Memory B cell (primary cell): ENCODE data around the gene PLD4.

ENCODE experiments used
- ATAC-seq: fragments of 150-1000 bp; cut with Tn5 transposase; 2 replicates; pipeline ENCODE4 v1.10.0; 2021; ENCODE audit warnings: low read depth, mild to moderate bottlenecking, moderate library complexity
- DNase-seq, 2 donors: peaks; one replicate each; pipeline ENCODE4 v3.0.0; 2022; ENCODE audit warnings: low spot score in 2 of 2
- H3K27ac Mint-ChIP-seq: one replicate; pipeline ENCODE4 v1.8.0; 2022; ENCODE audit warnings: mild to moderate bottlenecking, moderate library complexity, mixed read lengths
- H3K27me3 Mint-ChIP-seq: one replicate; pipeline ENCODE4 v1.8.0; 2022; ENCODE audit warnings: mixed read lengths
- H3K36me3 Mint-ChIP-seq: one replicate; pipeline ENCODE4 v1.8.0; 2022; ENCODE audit warnings: mild to moderate bottlenecking, mixed read lengths
- H3K4me1 Mint-ChIP-seq: one replicate; pipeline ENCODE4 v1.8.0; 2022; ENCODE audit warnings: mixed read lengths
- H3K4me3 Mint-ChIP-seq: one replicate; pipeline ENCODE4 v1.8.0; 2022; ENCODE audit warnings: mild to moderate bottlenecking, moderate library complexity, mixed read lengths
- H3K9me3 Mint-ChIP-seq: one replicate; pipeline ENCODE4 v1.8.0; 2022; ENCODE audit warnings: mixed read lengths

PLD4 gene

GRCh38 chr14:104933746-104934733, 9.4 kb downstream of the PLD4 start:
- Mint-ChIP-seq H3K4me1 (peaks cover 11% of the 10 kb centered on the region), H3K9me3 (no peaks in the 10 kb centered on the region), H3K36me3 (peaks cover 2% of the 10 kb centered on the region), H3K27me3 (peaks cover 2% of the 10 kb centered on the region), H3K4me3 (peak overlapping the region; percentile 66), H3K27ac (peak overlapping the region; percentile 72)
- no peak for DNase-seq
- ATAC-seq = no peak

GRCh38 chr14:104935026-104935650, 10.5 kb downstream of the PLD4 start:
- no peak overlapping the region for H3K4me3 Mint-ChIP-seq
- H3K9me3 Mint-ChIP-seq = no peaks in the 10 kb centered on the region
- ATAC-seq (no peak), DNase-seq (no peak)
- H3K27me3 Mint-ChIP-seq = peaks cover 2% of the 10 kb centered on the region
- peaks cover 9% of the 10 kb centered on the region for H3K4me1 Mint-ChIP-seq
- no peaks in the 10 kb centered on the region for H3K36me3 Mint-ChIP-seq
- H3K27ac Mint-ChIP-seq = no peak overlapping the region

- H3K9me3 Mint-ChIP-seq = no peaks in the 10 kb centered on the region
- no peaks in the 10 kb centered on the region for H3K36me3 Mint-ChIP-seq
- H3K27me3 Mint-ChIP-seq = peaks cover 2% of the 10 kb centered on the region
- no peak for ATAC-seq
- no peak overlapping the region for H3K4me3 Mint-ChIP-seq
- no peak for DNase-seq
- H3K27ac Mint-ChIP-seq = no peak overlapping the region
- peaks cover 8% of the 10 kb centered on the region for H3K4me1 Mint-ChIP-seq
Measured at GRCh38 chr14:104935955-104936354, 11.3 kb downstream of the PLD4 start.

GRCh38 chr14:104936361-104937155, 11.9 kb downstream of the PLD4 start:
- Mint-ChIP-seq H3K9me3 (no peaks in the 10 kb centered on the region), H3K36me3 (no peaks in the 10 kb centered on the region), H3K27ac (no peak overlapping the region), H3K27me3 (peaks cover 2% of the 10 kb centered on the region), H3K4me1 (peaks cover 8% of the 10 kb centered on the region), H3K4me3 (no peak overlapping the region)
- no peak for ATAC-seq
- no peak for DNase-seq

- DNase-seq = no peak
- Mint-ChIP-seq H3K27me3 (peaks cover 2% of the 10 kb centered on the region), H3K9me3 (no peaks in the 10 kb centered on the region), H3K4me3 (no peak overlapping the region), H3K4me1 (peaks cover 8% of the 10 kb centered on the region), H3K27ac (no peak overlapping the region), H3K36me3 (no peaks in the 10 kb centered on the region)
- ATAC-seq = no peak
Measured at GRCh38 chr14:104937161-104937560, 12.5 kb downstream of the PLD4 start.

GRCh38 chr14:104937694-104938365, 13.2 kb downstream of the PLD4 start:
- no peaks in the 10 kb centered on the region for H3K36me3 Mint-ChIP-seq
- H3K4me3 Mint-ChIP-seq = no peak overlapping the region
- ATAC-seq (no peak), DNase-seq (no peak)
- H3K9me3 Mint-ChIP-seq = no peaks in the 10 kb centered on the region
- H3K27me3 Mint-ChIP-seq = peaks cover 2% of the 10 kb centered on the region
- no peak overlapping the region for H3K27ac Mint-ChIP-seq
- peaks cover 8% of the 10 kb centered on the region for H3K4me1 Mint-ChIP-seq

- no peak for ATAC-seq
- H3K9me3 Mint-ChIP-seq = no peaks in the 10 kb centered on the region
- DNase-seq = no peak
Measured at GRCh38 chr14:104938436-104938835, 13.8 kb downstream of the PLD4 start.

GRCh38 chr14:104938960-104939359, 14.3 kb downstream of the PLD4 start:
- H3K4me3 Mint-ChIP-seq = no peak overlapping the region
- no peak for DNase-seq
- peaks cover 2% of the 10 kb centered on the region for H3K27me3 Mint-ChIP-seq
- no peak overlapping the region for H3K27ac Mint-ChIP-seq
- peaks cover 8% of the 10 kb centered on the region for H3K4me1 Mint-ChIP-seq
- no peaks in the 10 kb centered on the region for H3K36me3 Mint-ChIP-seq
- ATAC-seq = no peak
- no peaks in the 10 kb centered on the region for H3K9me3 Mint-ChIP-seq

More at GRCh38 chr14:104938436-104938835, 13.8 kb downstream of the PLD4 start:
- Mint-ChIP-seq H3K36me3 (no peaks in the 10 kb centered on the region), H3K27ac (no peak overlapping the region), H3K27me3 (peaks cover 2% of the 10 kb centered on the region), H3K4me3 (no peak overlapping the region), H3K4me1 (peaks cover 8% of the 10 kb centered on the region)

- Mint-ChIP-seq H3K27ac (no peak overlapping the region), H3K4me3 (no peak overlapping the region), H3K36me3 (no peaks in the 10 kb centered on the region), H3K4me1 (peaks cover 3% of the 10 kb centered on the region), H3K9me3 (no peaks in the 10 kb centered on the region), H3K27me3 (no peaks in the 10 kb centered on the region)
- DNase-seq = no peak
- ATAC-seq = no peak
Measured at GRCh38 chr14:104939666-104940410, 15.2 kb downstream of the PLD4 start.

GRCh38 chr14:104940526-104941150, 16.0 kb downstream of the PLD4 start:
- no peaks in the 10 kb centered on the region for H3K9me3 Mint-ChIP-seq
- no peak overlapping the region for H3K27ac Mint-ChIP-seq
- ATAC-seq = no peak
- no peak for DNase-seq
- H3K36me3 Mint-ChIP-seq = no peaks in the 10 kb centered on the region
- no peaks in the 10 kb centered on the region for H3K27me3 Mint-ChIP-seq
- H3K4me1 Mint-ChIP-seq = peaks cover 3% of the 10 kb centered on the region
- H3K4me3 Mint-ChIP-seq = no peak overlapping the region

GRCh38 chr14:104941508-104942365, 17.1 kb downstream of the PLD4 start:
- Mint-ChIP-seq H3K27me3 (no peaks in the 10 kb centered on the region), H3K4me1 (peaks cover 3% of the 10 kb centered on the region), H3K4me3 (no peak overlapping the region), H3K27ac (no peak overlapping the region), H3K36me3 (no peaks in the 10 kb centered on the region), H3K9me3 (no peaks in the 10 kb centered on the region)
- DNase-seq = no peak
- ATAC-seq = no peak

- Mint-ChIP-seq H3K27ac (no peak overlapping the region), H3K27me3 (no peaks in the 10 kb centered on the region), H3K9me3 (no peaks in the 10 kb centered on the region), H3K4me3 (no peak overlapping the region), H3K36me3 (no peaks in the 10 kb centered on the region), H3K4me1 (no peaks in the 10 kb centered on the region)
- no peak for ATAC-seq
- DNase-seq = no peak
Measured at GRCh38 chr14:104942586-104942985, 17.9 kb downstream of the PLD4 start.
